Ovary (tissue), 9 donors: Measurements from ENCODE around the gene PRAME. TPM values are rescaled to one million over a fixed set of nuclear protein-coding genes. Genes with fewer than 3 reads are reported as not detected.

Experiments
- DNase-seq, 5 donors: peaks; one replicate each; pipeline ENCODE4 v3.0.0-alpha.2; 2019 to 2020
- H3K27ac ChIP-seq, 2 donors: fragments of 200-600 bp; one replicate each; pipeline versions ENCODE4 v1.5.1 to v1.8.0; 2019 to 2022
- H3K27me3 ChIP-seq: fragments of 200-600 bp; one replicate; pipeline ENCODE4 v1.8.0; 2022
- H3K36me3 ChIP-seq: fragments of 200-600 bp; sonication (generic); one replicate; pipeline ENCODE4 v1.5.1; 2019
- H3K4me1 ChIP-seq: one replicate; pipeline ENCODE4 v1.8.1; 2013; ENCODE audit warnings: mild to moderate bottlenecking, moderate library complexity; ENCODE audit not compliant: insufficient read depth
- H3K4me3 ChIP-seq: fragments of 200-600 bp; sonication (generic); one replicate; pipeline ENCODE4 v1.5.1; 2017
- H3K9me3 ChIP-seq, 2 donors: fragments of 200-600 bp in 1 of 2; sonication (generic) in 1 of 2; one replicate each; pipeline versions ENCODE4 v1.5.1 to v1.8.1; 2013 to 2019; ENCODE audit warnings: mild to moderate bottlenecking in 1 of 2, moderate library complexity in 1 of 2
- EP300 ChIP-seq: sonication (generic); formaldehyde crosslinking; IDR thresholded peaks from one replicate; pipeline ENCODE4 v1.6.1; 2017; ENCODE audit warnings: antibody characterized with exemption
- POLR2A ChIP-seq: fragments of 450-650 bp; IDR thresholded peaks from one replicate; pipeline ENCODE4 v1.6.1; 2017; ENCODE audit warnings: antibody characterized with exemption, mild to moderate bottlenecking, moderate library complexity
- WGBS, 3 donors: extraction: QIAGEN DNeasy Blood & Tissue Kit in 1 of 3; methylation state at CpG; one replicate each; pipeline versions ENCODE4 v1.1.5 to v1.1.7; 2013 to 2017; 5-methylcytosine and 5-hydroxymethylcytosine counted together
- intact Hi-C, 4 donors: fragments of 100-400 bp; cut with DNase I; formaldehyde crosslinking; loops; one replicate each; pipeline versions ENCODE4 v1.11.0 to v1.15.1; 2022 to 2023
- polyA plus RNA-seq, 2 donors: library from polyadenylated mRNA; stranded (reverse); fragments of 200-250 nt in 1 of 2; fragments of 350-450 nt in 1 of 2; fragmentation: Illumina TruSeq in 1 of 2; extraction: RNeasy Lipid Tissue Mini Kit (QIAGEN cat#74804) in 1 of 2; gene quantifications; one replicate each; pipeline ENCODE4 v1.2.3, GENCODE V29; 2013 to 2014
- total RNA-seq, 7 donors: library from RNA; depleted of rRNA in 2 of 7; stranded (reverse); fragments of >200 nt in 2 of 7; fragmentation: NEBNext Ultra II Directional in 3 of 7; extraction: Animal tissue kit (Norgen Biotek cat#: 25700) in 3 of 7; gene quantifications; one replicate each; pipeline versions ENCODE4 v1.1.0 to v1.2.4, GENCODE V29; 2016 to 2023
- TF ChIP-seq, protein P1 (sequence below), 3 donors: fragments of 450-650 bp in 2 of 3; fragments of 200-600 bp in 1 of 3; IDR thresholded peaks; one replicate each; pipeline versions ENCODE4 v1.5.1 to v1.8.0; 2016 to 2022; ENCODE audit warnings: antibody characterized with exemption in 3 of 3, mild to moderate bottlenecking in 1 of 3
- donor health status: DM: no; HTN: no; CAD: no; lungs with moderate emphysema.
- donor health status: DM: no; HTN: no; CAD: no.
- donor health status: Bipolar disorder and iron deficiency.
- donor health status: DM: yes; HTN: yes; CAD: no.
- donor health status: DM: no; HTN: no; CAD: no.
- donor health status: DM: yes; HTN: yes; CAD: no.

The PRAME gene
- total and polyA plus RNA-seq, 9 donors, result 1.3 to 18.0 (median 2.8) TPM

DNA sequence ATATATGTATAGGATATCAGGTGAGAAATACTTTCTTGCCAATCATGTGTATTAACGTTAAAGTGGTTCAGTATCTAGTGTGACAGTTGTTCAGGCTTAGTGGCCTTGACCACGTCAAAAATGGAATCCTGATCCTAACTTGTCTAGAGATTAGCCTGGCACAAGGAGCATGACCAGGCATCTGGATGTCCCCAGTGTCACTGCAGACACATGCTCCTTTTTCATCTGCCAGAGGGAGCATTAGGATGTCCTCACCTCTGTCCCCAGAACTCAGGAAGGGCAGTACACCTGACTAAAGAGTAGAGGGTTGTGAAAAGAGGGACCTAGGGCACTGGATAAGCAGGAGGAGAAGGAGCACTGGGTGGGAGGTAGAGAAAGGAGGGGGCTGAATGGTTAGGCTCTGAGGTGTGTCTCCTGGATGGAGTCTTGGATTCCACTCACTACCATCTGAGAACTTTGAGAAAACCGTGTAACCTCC is 44.4 kb upstream of the PRAME start:
- Histone ChIP-seq H3K4me1 (no peaks in the 10 kb centered on the region), H3K36me3 (no peaks in the 10 kb centered on the region), H3K9me3 (no peaks in the 10 kb centered on the region), H3K27me3 (no peaks in the 10 kb centered on the region), H3K4me3 (no peak overlapping the region), H3K27ac (no peak overlapping the region)
- WGBS, 3 donors, result 75 to 89% (median 77%) methylated on average over 3 of the region's 3 CpGs
- DNase-seq, result no peak
- TF ChIP-seq, protein P1, sequence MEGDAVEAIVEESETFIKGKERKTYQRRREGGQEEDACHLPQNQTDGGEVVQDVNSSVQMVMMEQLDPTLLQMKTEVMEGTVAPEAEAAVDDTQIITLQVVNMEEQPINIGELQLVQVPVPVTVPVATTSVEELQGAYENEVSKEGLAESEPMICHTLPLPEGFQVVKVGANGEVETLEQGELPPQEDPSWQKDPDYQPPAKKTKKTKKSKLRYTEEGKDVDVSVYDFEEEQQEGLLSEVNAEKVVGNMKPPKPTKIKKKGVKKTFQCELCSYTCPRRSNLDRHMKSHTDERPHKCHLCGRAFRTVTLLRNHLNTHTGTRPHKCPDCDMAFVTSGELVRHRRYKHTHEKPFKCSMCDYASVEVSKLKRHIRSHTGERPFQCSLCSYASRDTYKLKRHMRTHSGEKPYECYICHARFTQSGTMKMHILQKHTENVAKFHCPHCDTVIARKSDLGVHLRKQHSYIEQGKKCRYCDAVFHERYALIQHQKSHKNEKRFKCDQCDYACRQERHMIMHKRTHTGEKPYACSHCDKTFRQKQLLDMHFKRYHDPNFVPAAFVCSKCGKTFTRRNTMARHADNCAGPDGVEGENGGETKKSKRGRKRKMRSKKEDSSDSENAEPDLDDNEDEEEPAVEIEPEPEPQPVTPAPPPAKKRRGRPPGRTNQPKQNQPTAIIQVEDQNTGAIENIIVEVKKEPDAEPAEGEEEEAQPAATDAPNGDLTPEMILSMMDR (IDR thresholded peaks at IDR 0.05), result no peak
- TF ChIP-seq POLR2A (no peak), EP300 (no peak)
- intact Hi-C loops, result no loop called here

DNA sequence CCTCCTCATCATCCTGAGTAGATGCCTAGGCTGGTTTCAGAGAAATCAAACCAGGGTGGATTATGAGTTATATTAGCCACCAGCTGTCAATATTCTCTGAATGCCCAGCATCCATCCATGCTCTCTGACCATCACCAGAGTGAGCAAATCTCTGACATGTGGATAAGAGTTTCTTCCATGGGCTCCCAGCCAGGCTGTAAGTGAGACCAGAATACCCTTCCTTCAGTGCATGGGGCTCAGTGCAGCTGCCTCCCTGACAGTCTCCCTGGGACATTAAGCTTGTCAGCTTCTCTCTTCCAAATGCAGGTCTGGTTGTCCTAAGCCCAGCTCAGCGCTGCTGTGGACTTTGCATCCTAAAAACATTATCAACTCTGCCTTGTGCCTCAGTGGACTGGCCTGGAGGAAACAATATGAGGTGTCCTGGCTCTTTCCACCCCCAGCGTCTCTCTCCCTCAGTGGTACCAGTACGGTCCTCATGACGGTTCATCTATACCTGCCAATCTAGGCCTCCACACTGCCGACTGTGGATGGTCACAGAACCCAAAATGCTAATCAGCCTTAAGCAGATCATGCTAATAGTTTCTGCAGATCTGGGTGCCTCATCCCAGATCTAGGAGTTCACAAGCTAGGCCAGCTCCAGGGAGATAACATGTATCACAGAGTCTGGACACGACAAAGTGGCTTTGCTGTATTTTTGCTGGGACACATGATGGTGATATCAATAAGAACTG is 41.6 kb upstream of the PRAME start:
- no peak for DNase-seq
- TF ChIP-seq EP300 (no peak), POLR2A (no peak)
- TF ChIP-seq, protein P1 (IDR thresholded peaks at IDR 0.05), result no peak
- no peaks in the 10 kb centered on the region for H3K9me3 ChIP-seq
- WGBS, 3 donors, result 84 to 87% (median 84%) methylated on average over 6 of the region's 6 CpGs
- no peaks in the 10 kb centered on the region for H3K4me1 ChIP-seq
- H3K27me3 ChIP-seq, result no peaks in the 10 kb centered on the region
- intact Hi-C loops, result no loop called here
- H3K27ac ChIP-seq, result no peak overlapping the region
- H3K4me3 ChIP-seq, result no peak overlapping the region
- H3K36me3 ChIP-seq, result no peaks in the 10 kb centered on the region

DNA sequence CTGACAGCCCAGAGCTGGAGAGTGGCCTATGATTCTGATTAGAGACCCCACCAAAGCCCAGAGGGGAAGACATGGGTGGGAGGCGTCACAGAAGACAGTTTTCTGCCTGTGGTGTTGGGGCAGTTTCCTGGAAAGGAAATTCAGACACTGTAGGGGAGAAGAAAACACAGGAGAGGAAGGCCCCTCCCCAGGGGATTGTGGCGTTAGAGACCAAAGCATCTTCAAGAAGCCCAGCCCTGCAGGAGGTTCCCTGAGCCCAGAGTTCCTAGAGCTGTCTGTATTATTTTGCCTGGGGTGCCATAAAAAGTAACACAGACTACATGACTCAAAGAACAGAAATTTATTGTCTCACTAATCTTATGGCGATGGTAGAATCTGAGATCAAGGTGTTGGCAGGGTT is 40.2 kb upstream of the PRAME start:
- no peak overlapping the region for H3K27ac ChIP-seq
- intact Hi-C loops, result no loop called here
- H3K4me1 ChIP-seq, result no peaks in the 10 kb centered on the region
- H3K4me3 ChIP-seq, result no peak overlapping the region
- no peak for DNase-seq
- no peaks in the 10 kb centered on the region for H3K36me3 ChIP-seq
- H3K9me3 ChIP-seq, result no peaks in the 10 kb centered on the region
- no peaks in the 10 kb centered on the region for H3K27me3 ChIP-seq
- TF ChIP-seq EP300 (no peak), POLR2A (no peak)
- TF ChIP-seq, protein P1 (IDR thresholded peaks at IDR 0.05), result no peak
- WGBS, 3 donors, result 57 to 83% (median 69%) methylated on average over 3 of the region's 3 CpGs

DNA sequence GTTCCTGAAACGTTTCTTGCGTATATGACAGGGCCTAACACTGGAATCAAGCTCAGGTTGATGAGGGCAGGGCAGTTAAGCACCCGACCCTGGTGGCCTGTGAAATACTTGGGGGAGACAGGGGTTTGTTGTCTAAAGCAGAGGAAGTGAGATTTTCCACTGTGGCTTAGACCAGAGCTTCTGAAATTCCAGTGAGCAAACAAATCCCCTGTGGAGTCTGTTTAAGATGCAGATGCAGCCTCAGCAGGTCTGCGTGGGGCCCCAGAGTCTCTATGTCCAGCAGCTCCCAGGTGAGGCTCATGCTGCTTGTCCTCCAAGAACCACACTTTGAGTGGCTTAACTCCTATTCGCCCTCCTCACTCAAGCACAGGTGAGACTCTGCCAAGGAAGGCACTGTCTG is 39.1 kb upstream of the PRAME start:
- Histone ChIP-seq H3K9me3 (no peaks in the 10 kb centered on the region), H3K4me1 (no peaks in the 10 kb centered on the region), H3K36me3 (no peaks in the 10 kb centered on the region), H3K4me3 (no peak overlapping the region), H3K27me3 (no peaks in the 10 kb centered on the region), H3K27ac (no peak overlapping the region)
- 68 to 72% (median 71%) methylated on average over 5 of the region's 5 CpGs for WGBS, 3 donors
- intact Hi-C loops, result no loop called here
- no peak for DNase-seq
- TF ChIP-seq, protein P1 (IDR thresholded peaks at IDR 0.05), result no peak
- TF ChIP-seq POLR2A, result no peak
- TF ChIP-seq EP300, result no peak
